Measurements from ENCODE around the gene ING4.
"Not testable (repeated sequence)": the region's sequence is repeated elsewhere in the genome, so short reads cannot be mapped to it uniquely, and the experiment has no call there.

ING4 gene

GRCh38 chr12:6662906-6663742 is at the start of gene ING4:
Gene ING4, minus strand, starts transcription at chr12:6663119. Its CDS starts 18 bp downstream, at chr12:6663101.
- peaks cover 20% of the 10 kb centered on the region for H3K36me3 ChIP-seq (ENCODE audit: insufficient read depth, low read length)
- peak within 1 kb of the TSS; percentile 89 for H2AFZ ChIP-seq (ENCODE audit: low read depth, low read length)
- no peaks in the 10 kb centered on the region for H3K9me3 ChIP-seq (ENCODE audit: low read length)
- no peaks in the 10 kb centered on the region for H3K27me3 ChIP-seq (ENCODE audit: insufficient read depth, low read length)
- peak within 1 kb of the TSS; percentile 72 for H3K4me3 ChIP-seq (ENCODE audit: low read length)
- peaks cover 13% of the 10 kb centered on the region for H3K4me1 ChIP-seq (ENCODE audit: insufficient read depth, low read length)

GRCh38 chr12:6708960-6709394 is 46.1 kb upstream of the ING4 start:
- H3K27me3 ChIP-seq (ENCODE audit: insufficient read depth, low read length), result no peaks in the 10 kb centered on the region
- no peak overlapping the region for H2AFZ ChIP-seq (ENCODE audit: low read depth, low read length)
- no peak overlapping the region for H3K4me3 ChIP-seq (ENCODE audit: low read length)
- no peaks in the 10 kb centered on the region for H3K36me3 ChIP-seq (ENCODE audit: insufficient read depth, low read length)
- H3K4me1 ChIP-seq (ENCODE audit: insufficient read depth, low read length), result no peaks in the 10 kb centered on the region
- H3K9me3 ChIP-seq (ENCODE audit: low read length), result no peaks in the 10 kb centered on the region

- not testable (repeated sequence) for H3K27me3 ChIP-seq (ENCODE audit: insufficient read depth, low read length); H3K4me1 ChIP-seq (ENCODE audit: insufficient read depth, low read length); H2AFZ ChIP-seq (ENCODE audit: low read depth, low read length); H3K4me3 ChIP-seq (ENCODE audit: low read length); H3K9me3 ChIP-seq (ENCODE audit: low read length); H3K36me3 ChIP-seq (ENCODE audit: insufficient read depth, low read length)
Observed at GRCh38 chr12:6708351-6708750, 45.4 kb upstream of the ING4 start.

DNA sequence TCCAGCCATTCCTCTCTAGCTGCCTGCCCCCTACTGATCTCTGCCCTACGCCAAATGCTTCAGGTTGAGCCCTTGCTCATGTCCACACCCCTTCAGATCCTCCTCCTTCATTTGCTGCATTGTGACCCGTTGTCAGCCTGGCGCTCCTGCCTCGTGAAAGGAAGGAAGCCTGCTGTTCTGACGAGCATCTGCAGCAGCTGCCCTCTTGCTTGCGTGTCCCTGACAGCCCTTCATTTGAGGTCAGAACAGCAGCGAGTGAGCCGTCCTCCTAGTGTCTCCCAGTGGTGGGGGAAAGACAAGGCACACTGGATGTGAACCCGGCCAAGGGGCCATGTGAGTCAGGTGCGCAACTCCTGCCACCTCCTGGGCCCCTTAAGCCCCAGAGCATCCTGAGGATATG is 40.7 kb upstream of the ING4 start:
- no peak overlapping the region for H2AFZ ChIP-seq (ENCODE audit: low read depth, low read length)
- H3K27me3 ChIP-seq (ENCODE audit: insufficient read depth, low read length), result peaks cover 7% of the 10 kb centered on the region
- H3K4me1 ChIP-seq (ENCODE audit: insufficient read depth, low read length), result peaks cover 11% of the 10 kb centered on the region
- H3K4me3 ChIP-seq (ENCODE audit: low read length), result no peak overlapping the region
- no peaks in the 10 kb centered on the region for H3K36me3 ChIP-seq (ENCODE audit: insufficient read depth, low read length)
- no peaks in the 10 kb centered on the region for H3K9me3 ChIP-seq (ENCODE audit: low read length)

- H3K36me3 ChIP-seq (ENCODE audit: insufficient read depth, low read length), result no peaks in the 10 kb centered on the region
- peak overlapping the region; percentile 1 for H2AFZ ChIP-seq (ENCODE audit: low read depth, low read length)
- H3K9me3 ChIP-seq (ENCODE audit: low read length), result no peaks in the 10 kb centered on the region
- H3K27me3 ChIP-seq (ENCODE audit: insufficient read depth, low read length), result peaks cover 7% of the 10 kb centered on the region
- H3K4me1 ChIP-seq (ENCODE audit: insufficient read depth, low read length), result peaks cover 11% of the 10 kb centered on the region
- H3K4me3 ChIP-seq (ENCODE audit: low read length), result peak overlapping the region; percentile 70
Observed at GRCh38 chr12:6701078-6701768, 38.3 kb upstream of the ING4 start.

GRCh38 chr12:6700646-6701051 is 37.7 kb upstream of the ING4 start, which contains the start of gene PIANP:
Gene PIANP, minus strand, starts transcription at chr12:6700815. Its CDS starts 2,754 bp downstream, at chr12:6698061.
- Histone ChIP-seq H3K9me3 (ENCODE audit: low read length) (no peaks in the 10 kb centered on the region), H2AFZ (ENCODE audit: low read depth, low read length) (peak within 1 kb of the TSS; percentile 71), H3K4me1 (ENCODE audit: insufficient read depth, low read length) (peaks cover 11% of the 10 kb centered on the region), H3K36me3 (ENCODE audit: insufficient read depth, low read length) (no peaks in the 10 kb centered on the region), H3K4me3 (ENCODE audit: low read length) (peak within 1 kb of the TSS; percentile 70), H3K27me3 (ENCODE audit: insufficient read depth, low read length) (peaks cover 7% of the 10 kb centered on the region)

GRCh38 chr12:6699989-6700645 is 37.2 kb upstream of the ING4 start:
- Histone ChIP-seq H3K27me3 (ENCODE audit: insufficient read depth, low read length) (peaks cover 7% of the 10 kb centered on the region), H3K4me3 (ENCODE audit: low read length) (peak overlapping the region; percentile 70), H3K4me1 (ENCODE audit: insufficient read depth, low read length) (peaks cover 11% of the 10 kb centered on the region), H3K9me3 (ENCODE audit: low read length) (no peaks in the 10 kb centered on the region), H3K36me3 (ENCODE audit: insufficient read depth, low read length) (no peaks in the 10 kb centered on the region), H2AFZ (ENCODE audit: low read depth, low read length) (peak overlapping the region; percentile 71)

GRCh38 chr12:6699259-6699988 is 36.5 kb upstream of the ING4 start:
- peak overlapping the region; percentile 70 for H3K4me3 ChIP-seq (ENCODE audit: low read length)

DNA sequence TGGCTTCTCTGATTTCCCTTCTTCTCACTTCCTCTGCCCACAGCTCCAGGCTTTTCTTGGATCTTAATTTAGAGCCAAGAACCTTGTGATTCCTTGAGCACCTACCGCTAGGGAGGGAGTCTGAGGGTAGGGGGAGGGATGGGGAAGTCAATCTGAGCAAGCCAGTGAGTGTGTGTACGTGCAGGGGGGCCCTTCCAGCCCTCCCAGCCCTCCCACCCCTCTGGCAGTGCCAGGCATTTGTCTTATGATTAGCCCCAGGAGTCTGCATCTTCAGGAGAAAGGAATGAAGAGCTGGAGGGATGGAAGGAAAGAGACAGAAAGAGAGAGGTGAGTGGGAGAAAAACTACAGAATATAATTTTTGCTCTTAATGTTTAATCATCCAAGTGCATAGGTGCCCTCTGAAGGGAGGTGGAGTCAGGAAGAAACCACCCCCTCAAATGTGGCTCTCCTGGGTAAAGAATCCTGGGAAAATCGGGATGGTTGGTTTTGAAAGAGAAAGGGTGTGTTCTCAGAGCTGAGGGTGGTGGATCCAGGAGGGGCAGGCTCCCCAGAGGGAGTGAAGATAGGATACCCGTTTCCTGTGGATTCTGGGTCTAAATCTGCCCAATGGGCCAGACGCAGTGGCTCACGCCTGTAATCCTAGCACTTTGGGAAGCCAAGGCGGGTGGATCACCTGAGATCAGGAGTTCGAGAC is 35.6 kb upstream of the ING4 start:
- Histone ChIP-seq H2AFZ (ENCODE audit: low read depth, low read length) (no peak overlapping the region), H3K27me3 (ENCODE audit: insufficient read depth, low read length) (peaks cover 7% of the 10 kb centered on the region), H3K4me1 (ENCODE audit: insufficient read depth, low read length) (peaks cover 7% of the 10 kb centered on the region), H3K9me3 (ENCODE audit: low read length) (no peaks in the 10 kb centered on the region), H3K4me3 (ENCODE audit: low read length) (no peak overlapping the region), H3K36me3 (ENCODE audit: insufficient read depth, low read length) (peaks cover 2% of the 10 kb centered on the region)

More at GRCh38 chr12:6699259-6699988, 36.5 kb upstream of the ING4 start:
- Histone ChIP-seq H3K4me1 (ENCODE audit: insufficient read depth, low read length) (peaks cover 11% of the 10 kb centered on the region), H2AFZ (ENCODE audit: low read depth, low read length) (peak overlapping the region; percentile 71), H3K27me3 (ENCODE audit: insufficient read depth, low read length) (peaks cover 7% of the 10 kb centered on the region), H3K36me3 (ENCODE audit: insufficient read depth, low read length) (peaks cover under 1% of the 10 kb centered on the region), H3K9me3 (ENCODE audit: low read length) (no peaks in the 10 kb centered on the region)

DNA sequence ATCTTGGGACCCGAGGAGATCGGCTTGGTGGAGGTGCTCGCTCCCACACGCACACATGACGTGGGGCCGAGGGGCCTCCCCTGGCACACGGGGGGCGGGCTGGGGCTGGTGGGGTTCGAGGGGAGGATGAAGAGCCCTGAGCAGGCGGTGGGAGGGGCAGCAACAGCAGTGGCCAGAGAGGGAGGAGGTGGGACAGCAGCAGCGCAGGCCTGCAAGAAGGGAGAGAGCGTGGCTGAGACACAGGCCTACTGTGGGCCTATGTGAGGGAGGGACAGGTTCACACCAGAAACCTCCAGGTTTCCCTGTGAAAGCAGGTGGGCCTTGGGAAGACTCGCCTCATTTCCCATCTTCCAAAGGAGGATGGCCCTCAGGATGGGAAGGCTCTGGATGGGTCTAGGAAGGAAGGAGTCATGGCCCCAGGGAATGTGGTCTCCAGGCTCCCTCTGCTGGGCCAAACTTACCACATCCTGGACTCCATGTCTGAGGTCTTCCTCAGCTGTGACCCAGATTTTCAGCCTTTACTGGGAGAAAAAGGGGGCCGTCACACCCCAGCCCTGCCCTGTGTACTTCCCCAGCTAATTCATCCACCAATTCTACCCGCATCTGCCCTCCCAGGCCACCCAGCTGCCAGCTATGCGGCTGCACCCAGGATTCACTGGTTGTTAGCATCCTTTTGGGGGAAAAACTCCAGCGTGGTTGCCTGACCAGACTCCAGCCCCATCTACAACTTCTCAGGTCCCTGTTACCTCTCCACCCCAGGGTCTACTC is 34.8 kb upstream of the ING4 start:
- Histone ChIP-seq H3K4me1 (ENCODE audit: insufficient read depth, low read length) (peaks cover 11% of the 10 kb centered on the region), H2AFZ (ENCODE audit: low read depth, low read length) (no peak overlapping the region), H3K27me3 (ENCODE audit: insufficient read depth, low read length) (peaks cover 7% of the 10 kb centered on the region), H3K9me3 (ENCODE audit: low read length) (no peaks in the 10 kb centered on the region), H3K4me3 (ENCODE audit: low read length) (no peak overlapping the region), H3K36me3 (ENCODE audit: insufficient read depth, low read length) (peaks cover 2% of the 10 kb centered on the region)

- peaks cover 18% of the 10 kb centered on the region for H3K4me1 ChIP-seq (ENCODE audit: insufficient read depth, low read length)
- peaks cover 7% of the 10 kb centered on the region for H3K27me3 ChIP-seq (ENCODE audit: insufficient read depth, low read length)
- H3K9me3 ChIP-seq (ENCODE audit: low read length), result no peaks in the 10 kb centered on the region
- H2AFZ ChIP-seq (ENCODE audit: low read depth, low read length), result no peak overlapping the region
- peaks cover 2% of the 10 kb centered on the region for H3K36me3 ChIP-seq (ENCODE audit: insufficient read depth, low read length)
- H3K4me3 ChIP-seq (ENCODE audit: low read length), result no peak overlapping the region
Observed at GRCh38 chr12:6696690-6697583, 34.0 kb upstream of the ING4 start.
